Colonic mucosa (tissue), 4 donors: ENCODE data around the gene QPRT. TPM values are rescaled to one million over a fixed set of nuclear protein-coding genes. Genes with fewer than 3 reads are reported as not detected.
"Not testable (repeated sequence)": the region's sequence is repeated elsewhere in the genome, so short reads cannot be mapped to it uniquely, and the experiment has no call there.

Experiments used
- DNase-seq: peaks from one replicate; pipeline ENCODE4 v3.0.0-alpha.2; 2020
- H3K27ac ChIP-seq: fragments of 200-600 bp; one replicate; pipeline ENCODE4 v1.8.0; 2021
- H3K27me3 ChIP-seq: fragments of 200-600 bp; one replicate; pipeline ENCODE4 v1.8.0; 2021
- H3K36me3 ChIP-seq: fragments of 200-600 bp; one replicate; pipeline ENCODE4 v1.8.0; 2021
- H3K4me1 ChIP-seq: fragments of 200-600 bp; one replicate; pipeline ENCODE4 v1.8.0; 2021; ENCODE audit warnings: mild to moderate bottlenecking
- H3K4me3 ChIP-seq: fragments of 200-600 bp; one replicate; pipeline ENCODE4 v1.8.0; 2021
- H3K9ac ChIP-seq, 2 donors: one replicate each; pipeline ENCODE4 v1.7.0; 2013; ENCODE audit warnings: control low read depth in 2 of 2, low read depth in 2 of 2, low read length in 2 of 2
- H3K9me3 ChIP-seq: fragments of 200-600 bp; one replicate; pipeline ENCODE4 v1.8.0; 2021
- CTCF ChIP-seq: fragments of 200-600 bp; IDR thresholded peaks from one replicate; pipeline ENCODE4 v1.8.0; 2022; ENCODE audit warnings: antibody characterized with exemption, mild to moderate bottlenecking
- intact Hi-C: fragments of 100-400 bp; cut with DNase I; formaldehyde crosslinking; loops from one replicate; pipeline ENCODE4 v1.14.1; 2022
- total RNA-seq, 2 donors: library from RNA; stranded (reverse); fragmentation: NEBNext Ultra II Directional in 1 of 2; extraction: Animal tissue kit (Norgen Biotek cat#: 25700) in 1 of 2; gene quantifications; one replicate each; pipeline ENCODE4 v1.2.1, GENCODE V29; 2021
- donor health status: healthy.
- donor health status: DM: no; HTN: no; CAD: no.
- donor health status: DM: no; HTN: no; CAD: no.

Gene QPRT
- total RNA-seq, 2 donors from 2014 or later, result 54.7 to 102 TPM

DNA sequence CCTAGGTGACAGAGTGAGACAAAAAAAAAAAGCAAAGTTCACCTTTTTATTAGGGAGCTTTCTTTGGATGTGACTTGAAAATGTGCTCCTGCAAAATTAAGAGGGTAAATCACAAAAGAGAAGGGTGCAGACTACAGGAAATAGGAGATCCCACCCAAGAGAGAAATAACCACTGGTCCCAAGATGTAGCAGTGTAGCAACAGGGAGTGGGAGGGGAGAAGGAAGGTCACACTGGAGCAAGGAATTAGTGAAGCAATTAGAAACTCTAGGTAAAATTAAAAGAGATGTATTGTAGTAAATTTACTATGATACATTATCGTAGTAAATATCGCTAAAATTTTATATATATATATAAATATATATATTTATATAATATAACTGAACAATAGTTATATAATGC is 28.2 kb upstream of the QPRT start:
- no peaks in the 10 kb centered on the region for H3K36me3 ChIP-seq
- no peaks in the 10 kb centered on the region for H3K4me1 ChIP-seq
- TF ChIP-seq CTCF, result no peak
- H3K27me3 ChIP-seq, result no peaks in the 10 kb centered on the region
- no peak for DNase-seq
- H3K27ac ChIP-seq, result no peak overlapping the region
- intact Hi-C loops, result no loop called here
- H3K9me3 ChIP-seq, result no peaks in the 10 kb centered on the region
- no peak overlapping the region for H3K9ac ChIP-seq
- no peak overlapping the region for H3K4me3 ChIP-seq

- Histone ChIP-seq H3K36me3 (no peaks in the 10 kb centered on the region), H3K27me3 (no peaks in the 10 kb centered on the region), H3K4me1 (no peaks in the 10 kb centered on the region), H3K27ac (no peak overlapping the region), H3K4me3 (no peak overlapping the region), H3K9me3 (no peaks in the 10 kb centered on the region), H3K9ac (no peak overlapping the region)
- no peak for DNase-seq
- intact Hi-C loops, result no loop called here
- TF ChIP-seq CTCF, result no peak
Observed at GRCh38 chr16:29651774-29652349, 27.1 kb upstream of the QPRT start.

- Histone ChIP-seq H3K9ac (no peak overlapping the region), H3K27me3 (no peaks in the 10 kb centered on the region), H3K9me3 (no peaks in the 10 kb centered on the region), H3K4me1 (no peaks in the 10 kb centered on the region), H3K36me3 (no peaks in the 10 kb centered on the region), H3K27ac (no peak overlapping the region), H3K4me3 (no peak overlapping the region)
- no peak for DNase-seq
- TF ChIP-seq CTCF, result no peak
- intact Hi-C loops, result no loop called here
Observed at GRCh38 chr16:29653471-29653870, 25.5 kb upstream of the QPRT start.

- H3K36me3 ChIP-seq, DNase-seq, H3K27ac ChIP-seq, intact Hi-C loops, H3K9ac ChIP-seq, H3K4me1 ChIP-seq, H3K9me3 ChIP-seq, H3K27me3 ChIP-seq, H3K4me3 ChIP-seq: not testable (repeated sequence)
Observed at GRCh38 chr16:29653890-29654289, 25.1 kb upstream of the QPRT start.

- Histone ChIP-seq H3K9me3 (no peaks in the 10 kb centered on the region), H3K4me1 (no peaks in the 10 kb centered on the region), H3K27ac (no peak overlapping the region), H3K4me3 (no peak overlapping the region), H3K27me3 (no peaks in the 10 kb centered on the region), H3K9ac (no peak overlapping the region), H3K36me3 (no peaks in the 10 kb centered on the region)
- no peak for TF ChIP-seq CTCF
- no peak for DNase-seq
- intact Hi-C loops, result no loop called here
Observed at GRCh38 chr16:29656688-29657523, 22.1 kb upstream of the QPRT start.

DNA sequence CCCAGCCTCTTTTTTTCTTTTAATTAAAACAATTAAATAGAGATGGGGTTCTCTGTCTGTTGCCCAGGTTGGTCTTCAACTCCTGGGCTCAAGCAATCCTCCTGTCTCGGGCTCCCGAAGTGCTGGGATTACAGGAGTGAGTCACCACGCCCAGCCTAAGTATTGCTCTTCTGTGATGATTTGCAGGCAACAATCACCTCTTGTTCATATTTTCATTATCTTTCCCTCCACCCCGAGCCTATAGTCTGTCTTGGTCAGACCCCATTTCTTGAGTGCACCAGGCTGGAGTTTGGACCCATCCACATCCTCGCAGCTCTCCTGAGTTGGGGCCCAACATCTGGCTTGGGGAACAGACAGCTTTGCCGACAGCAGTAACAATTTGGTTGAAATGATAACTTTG is 20.3 kb upstream of the QPRT start:
- H3K9me3 ChIP-seq, result no peaks in the 10 kb centered on the region
- H3K36me3 ChIP-seq, result no peaks in the 10 kb centered on the region
- no peak overlapping the region for H3K27ac ChIP-seq
- DNase-seq, result no peak
- TF ChIP-seq CTCF, result no peak
- H3K27me3 ChIP-seq, result no peaks in the 10 kb centered on the region
- H3K4me1 ChIP-seq, result no peaks in the 10 kb centered on the region
- intact Hi-C loops, result no loop called here
- no peak overlapping the region for H3K4me3 ChIP-seq
- H3K9ac ChIP-seq, result no peak overlapping the region
